ENCODE results near the gene PHLPP1.
"Not testable (repeated sequence)": the region's sequence is repeated elsewhere in the genome, so short reads cannot be mapped to it uniquely, and the experiment has no call there.

PHLPP1 gene

GRCh38 chr18:62902776-62903175 lies 187.4 kb downstream of the PHLPP1 start:
- no peak overlapping the region for H3K4me3 ChIP-seq (ENCODE audit: low read length)
- no peak for DNase-seq (ENCODE audit: low read depth, low spot score)

GRCh38 chr18:62904396-62905285 lies 189.3 kb downstream of the PHLPP1 start:
- DNase-seq (ENCODE audit: low read depth, low spot score) = no peak
- H3K4me3 ChIP-seq (ENCODE audit: low read length) = no peak overlapping the region

- no peak overlapping the region for H3K4me3 ChIP-seq (ENCODE audit: low read length)
- DNase-seq (ENCODE audit: low read depth, low spot score) = no peak
Observed at GRCh38 chr18:62912885-62913284, 197.5 kb downstream of the PHLPP1 start.

GRCh38 chr18:62913824-62914223 lies 198.5 kb downstream of the PHLPP1 start:
- H3K4me3 ChIP-seq (ENCODE audit: low read length); DNase-seq (ENCODE audit: low read depth, low spot score): not testable (repeated sequence)

- H3K4me3 ChIP-seq (ENCODE audit: low read length) = no peak overlapping the region
- no peak for DNase-seq (ENCODE audit: low read depth, low spot score)
Observed at GRCh38 chr18:62914871-62915392, 199.6 kb downstream of the PHLPP1 start.

- H3K4me3 ChIP-seq (ENCODE audit: low read length) = no peak overlapping the region
- DNase-seq (ENCODE audit: low read depth, low spot score) = no peak
Observed at GRCh38 chr18:62918361-62918760, 203.0 kb downstream of the PHLPP1 start.

GRCh38 chr18:62919109-62919838 lies 203.9 kb downstream of the PHLPP1 start:
- DNase-seq (ENCODE audit: low read depth, low spot score) = no peak
- H3K4me3 ChIP-seq (ENCODE audit: low read length) = no peak overlapping the region

- H3K4me3 ChIP-seq (ENCODE audit: low read length) = no peak overlapping the region
- no peak for DNase-seq (ENCODE audit: low read depth, low spot score)
Observed at GRCh38 chr18:62925031-62925688, 209.8 kb downstream of the PHLPP1 start.

- no peak for DNase-seq (ENCODE audit: low read depth, low spot score)
Observed at GRCh38 chr18:62928326-62928725, 213.0 kb downstream of the PHLPP1 start.

GRCh38 chr18:62933261-62933887 lies 218.0 kb downstream of the PHLPP1 start:
- no peak for DNase-seq (ENCODE audit: low read depth, low spot score)
- H3K4me3 ChIP-seq (ENCODE audit: low read length) = no peak overlapping the region

More at GRCh38 chr18:62928326-62928725, 213.0 kb downstream of the PHLPP1 start:
- no peak overlapping the region for H3K4me3 ChIP-seq (ENCODE audit: low read length)

GRCh38 chr18:62935994-62936393 lies 220.7 kb downstream of the PHLPP1 start:
- no peak for DNase-seq (ENCODE audit: low read depth, low spot score)
- H3K4me3 ChIP-seq (ENCODE audit: low read length) = no peak overlapping the region

GRCh38 chr18:62937065-62937464 lies 221.7 kb downstream of the PHLPP1 start:
- DNase-seq (ENCODE audit: low read depth, low spot score) = no peak

GRCh38 chr18:62938006-62938405 lies 222.7 kb downstream of the PHLPP1 start:
- H3K4me3 ChIP-seq (ENCODE audit: low read length) = no peak overlapping the region
- no peak for DNase-seq (ENCODE audit: low read depth, low spot score)

More at GRCh38 chr18:62937065-62937464, 221.7 kb downstream of the PHLPP1 start:
- H3K4me3 ChIP-seq (ENCODE audit: low read length) = no peak overlapping the region

- H3K4me3 ChIP-seq (ENCODE audit: low read length) = no peak overlapping the region
- DNase-seq (ENCODE audit: low read depth, low spot score) = no peak
Observed at GRCh38 chr18:62938487-62938886, 223.1 kb downstream of the PHLPP1 start.

GRCh38 chr18:62939433-62939832 lies 224.1 kb downstream of the PHLPP1 start:
- no peak for DNase-seq (ENCODE audit: low read depth, low spot score)
- no peak overlapping the region for H3K4me3 ChIP-seq (ENCODE audit: low read length)

- H3K4me3 ChIP-seq (ENCODE audit: low read length) = no peak overlapping the region
- DNase-seq (ENCODE audit: low read depth, low spot score) = no peak
Observed at GRCh38 chr18:62939926-62940325, 224.6 kb downstream of the PHLPP1 start.

GRCh38 chr18:62942578-62942977 lies 227.2 kb downstream of the PHLPP1 start:
- DNase-seq (ENCODE audit: low read depth, low spot score) = no peak
- H3K4me3 ChIP-seq (ENCODE audit: low read length) = no peak overlapping the region

GRCh38 chr18:62944454-62944853 lies 229.1 kb downstream of the PHLPP1 start:
- no peak for DNase-seq (ENCODE audit: low read depth, low spot score)

GRCh38 chr18:62948788-62949187 lies 233.4 kb downstream of the PHLPP1 start:
- DNase-seq (ENCODE audit: low read depth, low spot score) = no peak
- H3K4me3 ChIP-seq (ENCODE audit: low read length) = no peak overlapping the region

More at GRCh38 chr18:62944454-62944853, 229.1 kb downstream of the PHLPP1 start:
- no peak overlapping the region for H3K4me3 ChIP-seq (ENCODE audit: low read length)

Measured in Jurkat, Clone E6-1 (cell line).